Transverse colon (tissue), 4 donors: ENCODE results near the gene VIM. TPM values are rescaled to one million over a fixed set of nuclear protein-coding genes. Genes with fewer than 3 reads are reported as not detected.

Experiments used
- DNase-seq: peaks from one replicate; pipeline ENCODE4 v3.0.0-alpha.2; 2019
- H3K27ac ChIP-seq, 4 donors: fragments of 200-600 bp; sonication (generic); 2 replicates each; pipeline ENCODE4 v1.5.1; 2016 to 2018; ENCODE audit warnings: inconsistent platforms in 4 of 4
- H3K27me3 ChIP-seq: fragments of 200-600 bp; sonication (generic); 2 replicates; pipeline ENCODE4 v1.5.1; 2017; ENCODE audit warnings: inconsistent platforms
- H3K36me3 ChIP-seq, 4 donors: fragments of 200-600 bp; sonication (generic); 2 replicates each; pipeline ENCODE4 v1.5.1; 2017 to 2019; ENCODE audit warnings: inconsistent platforms in 4 of 4
- H3K4me1 ChIP-seq, 4 donors: fragments of 200-600 bp; sonication (generic); 2 replicates each; pipeline ENCODE4 v1.5.1; 2017 to 2020; ENCODE audit warnings: inconsistent platforms in 4 of 4
- H3K4me3 ChIP-seq, 4 donors: fragments of 200-600 bp; sonication (generic); 1 replicate in 1 of 4; 2 replicates in 3 of 4; pipeline versions ENCODE4 v1.5.1 to v1.6.1; 2017 to 2019; ENCODE audit warnings: inconsistent platforms in 4 of 4
- H3K9me3 ChIP-seq, 2 donors: fragments of 200-600 bp; sonication (generic); 2 replicates each; pipeline ENCODE4 v1.5.1; 2017 to 2019; ENCODE audit warnings: inconsistent platforms in 2 of 2
- CTCF ChIP-seq, 5 experiments: fragments of 200-600 bp in 3 of 5; fragments of 450-650 bp in 2 of 5; sonication (generic) in 3 of 5; IDR thresholded peaks; 1 replicate in 2 of 5; 2 replicates in 3 of 5; pipeline ENCODE4 v1.5.1; 2016 to 2017; ENCODE audit warnings: antibody characterized with exemption in 5 of 5, inconsistent platforms in 3 of 5, mild to moderate bottlenecking in 2 of 5, moderate library complexity in 1 of 5
- EP300 ChIP-seq: sonication (generic); formaldehyde crosslinking; IDR thresholded peaks from one replicate; pipeline ENCODE4 v1.6.1; 2017; ENCODE audit warnings: antibody characterized with exemption, low read depth
- POLR2A ChIP-seq: fragments of 450-650 bp; IDR thresholded peaks from one replicate; pipeline ENCODE4 v1.6.1; 2016; ENCODE audit warnings: antibody characterized with exemption, mild to moderate bottlenecking, moderate library complexity
- POLR2AphosphoS5 ChIP-seq, 3 donors: sonication (generic); formaldehyde crosslinking; IDR thresholded peaks; one replicate each; pipeline ENCODE4 v1.6.1; 2016; ENCODE audit warnings: antibody characterized with exemption in 3 of 3
- WGBS, 2 donors: methylation state at CpG; one replicate each; pipeline ENCODE4 v1.1.5; 2018; ENCODE audit warnings: low coverage in 1 of 2; 5-methylcytosine and 5-hydroxymethylcytosine counted together
- in situ Hi-C, 4 donors: fragments of 200-750 bp; cut with MboI; loops; one replicate each; pipeline versions ENCODE4 v1.15.0 to v1.15.1; 2017; ENCODE audit warnings: low sequenced_read_pairs in 3 of 4, low pct_ligation_motif_present in 1 of 4, low pct_unique_long_range_greater_than_20kb in 1 of 4
- intact Hi-C: fragments of 100-400 bp; cut with DNase I; formaldehyde crosslinking; loops from one replicate; pipeline ENCODE4 v1.15.1; 2023; ENCODE audit warnings: low total_unique reads
- total RNA-seq, 4 donors: library from RNA; depleted of rRNA; stranded (reverse); fragments of >200 nt; gene quantifications; one replicate each; pipeline ENCODE4 v1.1.0, GENCODE V29; 2016

Gene VIM
- total RNA-seq, 4 donors from 2014 or later = 345 to 1,157 (median 686) TPM

DNA sequence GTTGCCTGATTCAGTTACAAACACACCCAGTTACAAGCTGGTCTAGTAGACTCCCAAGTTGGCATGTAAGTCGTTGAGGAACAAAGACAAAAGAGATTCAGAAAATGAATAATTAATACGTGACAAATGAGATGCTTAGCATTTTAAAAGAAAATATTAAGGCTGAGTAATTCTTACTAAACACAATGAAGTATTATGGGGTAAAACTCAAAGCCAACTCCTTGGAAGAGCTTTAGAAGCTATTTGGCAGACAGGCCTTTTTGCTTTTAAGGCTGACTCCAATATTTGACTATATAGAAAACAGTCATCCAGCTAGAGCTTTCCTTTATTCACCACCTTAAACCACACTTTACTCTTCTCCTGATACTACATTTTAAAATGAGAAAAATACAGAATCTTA lies 32.0 kb upstream of the VIM start:
- WGBS, 2 donors = 62 to 71% methylated on average over 2 of the region's 2 CpGs
- no peak for TF ChIP-seq POLR2A
- no peak for TF ChIP-seq POLR2AphosphoS5 (IDR thresholded peaks at IDR 0.05)
- no peak for TF ChIP-seq CTCF (IDR thresholded peaks at IDR 0.05)
- no peak for TF ChIP-seq EP300
- no peaks in the 10 kb centered on the region for H3K9me3 ChIP-seq
- no peak overlapping the region for H3K4me3 ChIP-seq
- H3K27me3 ChIP-seq = no peaks in the 10 kb centered on the region
- intact Hi-C loops (no loop called here), in situ Hi-C loops (no loop called here)
- DNase-seq = no peak
- H3K27ac ChIP-seq = no peak overlapping the region
- H3K36me3 ChIP-seq = no peaks in the 10 kb centered on the region
- H3K4me1 ChIP-seq = peaks cover 0 to 20% (median 6%) of the 10 kb centered on the region in 4 donors

DNA sequence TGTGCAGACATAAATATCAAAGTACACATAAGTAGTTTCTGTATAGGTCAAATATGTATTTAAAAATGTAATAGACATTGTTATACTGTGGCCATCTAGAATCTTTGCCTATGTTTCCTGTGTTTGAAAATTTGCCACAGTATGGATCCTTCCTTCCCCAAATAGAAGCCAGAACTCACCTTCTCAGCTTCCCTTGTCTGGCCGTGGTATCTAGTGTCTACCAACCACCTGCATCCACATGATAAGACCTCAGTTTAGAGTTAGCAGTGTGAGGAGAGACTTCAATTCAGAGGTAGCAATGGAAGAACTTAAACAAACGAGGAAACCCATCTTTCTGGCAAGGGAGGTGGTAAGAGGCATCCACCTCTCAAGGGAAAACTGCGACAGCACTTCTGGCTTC lies 31.5 kb upstream of the VIM start:
- Histone ChIP-seq H3K27ac (no peak overlapping the region), H3K4me3 (no peak overlapping the region), H3K4me1 (peaks cover 0 to 20% (median 7%) of the 10 kb centered on the region in 4 donors), H3K27me3 (no peaks in the 10 kb centered on the region), H3K36me3 (no peaks in the 10 kb centered on the region), H3K9me3 (no peaks in the 10 kb centered on the region)
- TF ChIP-seq POLR2A (no peak), POLR2AphosphoS5 (IDR thresholded peaks at IDR 0.05) (no peak), CTCF (IDR thresholded peaks at IDR 0.05) (no peak), EP300 (no peak)
- intact Hi-C loops (no loop called here), in situ Hi-C loops (no loop called here)
- no peak for DNase-seq
- 80 to 86% methylated on average over 1 to 3 of the region's 3 CpGs for WGBS, 2 donors

DNA sequence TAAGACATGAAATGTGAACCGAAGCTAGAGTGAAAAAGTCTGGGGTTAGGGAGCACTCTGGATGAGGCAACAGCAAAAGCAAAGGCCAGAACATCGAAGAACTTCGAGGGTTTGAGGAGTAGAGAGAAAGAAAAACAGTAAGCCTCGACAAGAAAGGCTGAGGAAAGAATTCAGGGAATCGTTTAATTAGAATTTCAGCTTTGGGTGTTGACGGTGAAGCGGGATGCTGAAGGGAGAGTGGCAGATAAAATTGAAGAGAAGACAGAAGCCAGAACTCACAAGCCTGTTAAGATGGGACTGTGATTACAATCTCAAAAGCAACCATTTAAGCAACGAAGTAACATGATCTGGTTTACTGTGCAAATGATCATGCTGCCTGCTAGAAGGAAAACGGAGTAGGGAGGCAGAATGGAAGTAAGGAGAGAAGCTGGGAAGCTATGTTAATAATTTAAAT lies 28.7 kb upstream of the VIM start:
- Histone ChIP-seq H3K27me3 (no peaks in the 10 kb centered on the region), H3K36me3 (no peaks in the 10 kb centered on the region), H3K27ac (peak overlapping the region; percentile 90 to 95 (median 94)), H3K4me1 (peaks cover 0 to 24% (median 10%) of the 10 kb centered on the region in 4 donors), H3K4me3 (peak overlapping the region in 1 of 4 donors; percentile 90), H3K9me3 (no peaks in the 10 kb centered on the region)
- in situ Hi-C loops (no loop called here), intact Hi-C loops (no loop called here)
- no peak for TF ChIP-seq POLR2A
- no peak for TF ChIP-seq EP300
- no peak for TF ChIP-seq POLR2AphosphoS5 (IDR thresholded peaks at IDR 0.05)
- no peak for TF ChIP-seq CTCF (IDR thresholded peaks at IDR 0.05)
- DNase-seq = no peak
- WGBS, 2 donors = 60 to 64% methylated on average over 9 of the region's 9 CpGs

DNA sequence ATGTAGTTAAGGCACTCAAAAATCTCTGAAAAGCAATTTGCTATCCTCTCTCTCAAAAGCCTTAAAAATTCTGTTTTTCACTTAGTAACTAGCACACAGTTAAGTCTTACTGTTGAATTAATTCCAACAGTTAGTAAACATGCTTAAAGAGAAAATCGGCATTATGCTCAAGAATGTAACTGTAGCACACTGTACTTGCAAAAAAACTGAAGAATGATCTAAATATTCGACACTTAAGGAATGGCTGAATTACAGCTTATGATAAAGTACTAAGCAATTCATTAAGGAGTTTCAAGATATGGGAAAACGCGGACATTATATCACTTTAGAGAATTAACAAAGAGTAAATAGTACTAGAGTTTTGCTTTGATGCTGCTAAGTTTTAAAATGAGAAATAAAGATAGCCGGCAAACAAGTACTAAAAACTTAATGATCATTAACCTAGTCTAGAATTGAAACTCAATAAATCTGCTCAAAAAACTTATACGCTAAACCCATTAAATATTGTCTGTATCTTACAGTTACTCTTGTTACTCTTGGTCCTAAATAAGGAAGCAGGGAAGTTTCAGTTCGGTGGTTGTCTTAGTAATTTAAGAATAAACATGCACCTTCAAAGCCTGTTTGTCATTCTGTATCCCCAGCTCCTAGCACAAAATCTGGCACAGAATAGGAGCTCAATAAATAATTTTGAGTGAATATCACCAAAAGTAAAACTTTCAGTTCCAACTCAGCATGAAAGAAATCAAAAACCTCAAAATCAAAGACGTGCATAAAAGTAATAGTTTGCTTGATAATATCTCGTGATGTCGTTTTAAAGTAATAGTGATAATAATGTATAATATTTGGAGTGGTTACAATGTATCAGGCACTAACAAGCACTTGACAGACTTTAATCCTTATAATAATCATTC lies 27.8 kb upstream of the VIM start:
- in situ Hi-C loops (no loop called here), intact Hi-C loops (loop anchor here (2.0 kb wide), 1 partner anchor 29 kb away; the partner anchor contains the start of gene VIM)
- H3K27ac ChIP-seq = peak overlapping the region; percentile 90 to 95 (median 94)
- peak overlapping the region in 3 of 4 donors; percentile 64 to 90 (median 81) for H3K4me3 ChIP-seq
- WGBS, 2 donors = 11 to 21% methylated on average over 10 of the region's 10 CpGs
- no peaks in the 10 kb centered on the region for H3K27me3 ChIP-seq
- H3K4me1 ChIP-seq = peaks cover 0 to 24% (median 10%) of the 10 kb centered on the region in 4 donors
- no peak for TF ChIP-seq POLR2A
- TF ChIP-seq POLR2AphosphoS5 (IDR thresholded peaks at IDR 0.05) = no peak
- TF ChIP-seq CTCF (IDR thresholded peaks at IDR 0.05) = no peak
- no peaks in the 10 kb centered on the region for H3K36me3 ChIP-seq
- no peak for DNase-seq
- no peaks in the 10 kb centered on the region for H3K9me3 ChIP-seq
